GM12872 (cell line): Measurements from ENCODE around the gene PRAC1.

Source experiments
- CTCF ChIP-seq: IDR thresholded peaks from 3 replicates; pipeline ENCODE4 v1.5.1; 2011; ENCODE audit warnings: low read depth, mild to moderate bottlenecking, low read length, moderate library complexity; ENCODE audit not compliant: insufficient read depth

PRAC1 gene

GRCh38 chr17:48757524-48757961 lies 35.2 kb upstream of the PRAC1 start:
- TF ChIP-seq CTCF, result no peak

- TF ChIP-seq CTCF, result no peak
These were observed 34.5 kb upstream of the PRAC1 start for GRCh38 chr17:48756830-48757251.

GRCh38 chr17:48755356-48755755 lies 33.0 kb upstream of the PRAC1 start:
- no peak for TF ChIP-seq CTCF

- TF ChIP-seq CTCF, result no peak
These were observed 32.4 kb upstream of the PRAC1 start for GRCh38 chr17:48754500-48755261.

- TF ChIP-seq CTCF, result no peak
These were observed 31.6 kb upstream of the PRAC1 start for GRCh38 chr17:48753794-48754499.

GRCh38 chr17:48752399-48753288 lies 30.3 kb upstream of the PRAC1 start:
- no peak for TF ChIP-seq CTCF
